HG03196 (cell line): ENCODE results near the gene FAM200B.
"Not testable (repeated sequence)": the region's sequence is repeated elsewhere in the genome, so short reads cannot be mapped to it uniquely, and the experiment has no call there.

ENCODE experiments used
- ATAC-seq: cut with Tn5 transposase; IDR thresholded peaks from one replicate; pipeline ENCODE4 v1.9.1; 2021; ENCODE audit not compliant: unreplicated experiment

Gene FAM200B

GRCh38 chr4:15733061-15733460 lies 51.4 kb downstream of the FAM200B start:
- not testable (repeated sequence) for ATAC-seq

- no peak for ATAC-seq
Observed at GRCh38 chr4:15735536-15735935, 53.9 kb downstream of the FAM200B start.

GRCh38 chr4:15736514-15737050 lies 55.0 kb downstream of the FAM200B start:
- ATAC-seq: no peak

- ATAC-seq: no peak
Observed at GRCh38 chr4:15737255-15737654, 55.6 kb downstream of the FAM200B start.

- no peak for ATAC-seq
Observed at GRCh38 chr4:15738877-15739276, 57.2 kb downstream of the FAM200B start.
